Medulla oblongata (tissue), 1 donor: ENCODE measurements around the gene GJA3.

Source experiments
- DNase-seq: peaks from one replicate; pipeline ENCODE4 v3.0.0-alpha.2; 2015; ENCODE audit errors: extremely low spot score

GJA3 gene

DNA sequence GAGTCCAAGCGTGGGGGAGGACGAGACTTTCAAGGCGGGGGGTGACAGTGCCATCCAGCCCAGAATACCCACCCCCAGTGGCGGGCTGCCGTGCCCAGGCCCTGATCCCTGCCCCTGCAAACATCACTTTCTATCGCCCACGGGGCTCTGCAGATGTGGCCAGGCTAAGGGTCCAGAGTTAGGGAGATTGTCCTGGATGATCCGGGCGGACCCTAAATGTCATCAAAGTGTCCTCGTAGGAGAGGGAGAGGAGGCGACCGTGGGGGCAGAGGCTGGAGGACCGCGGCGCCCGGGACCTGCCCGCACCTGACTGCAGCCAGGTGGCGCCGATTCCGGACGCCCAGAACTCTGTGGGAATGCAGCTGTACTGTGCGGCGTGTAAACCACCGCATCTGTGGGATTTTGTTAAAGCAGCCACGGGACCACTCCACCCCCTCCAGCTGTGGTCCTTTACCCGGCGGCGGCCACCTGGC lies 32.4 kb downstream of the GJA3 start:
- DNase-seq = no peak

DNA sequence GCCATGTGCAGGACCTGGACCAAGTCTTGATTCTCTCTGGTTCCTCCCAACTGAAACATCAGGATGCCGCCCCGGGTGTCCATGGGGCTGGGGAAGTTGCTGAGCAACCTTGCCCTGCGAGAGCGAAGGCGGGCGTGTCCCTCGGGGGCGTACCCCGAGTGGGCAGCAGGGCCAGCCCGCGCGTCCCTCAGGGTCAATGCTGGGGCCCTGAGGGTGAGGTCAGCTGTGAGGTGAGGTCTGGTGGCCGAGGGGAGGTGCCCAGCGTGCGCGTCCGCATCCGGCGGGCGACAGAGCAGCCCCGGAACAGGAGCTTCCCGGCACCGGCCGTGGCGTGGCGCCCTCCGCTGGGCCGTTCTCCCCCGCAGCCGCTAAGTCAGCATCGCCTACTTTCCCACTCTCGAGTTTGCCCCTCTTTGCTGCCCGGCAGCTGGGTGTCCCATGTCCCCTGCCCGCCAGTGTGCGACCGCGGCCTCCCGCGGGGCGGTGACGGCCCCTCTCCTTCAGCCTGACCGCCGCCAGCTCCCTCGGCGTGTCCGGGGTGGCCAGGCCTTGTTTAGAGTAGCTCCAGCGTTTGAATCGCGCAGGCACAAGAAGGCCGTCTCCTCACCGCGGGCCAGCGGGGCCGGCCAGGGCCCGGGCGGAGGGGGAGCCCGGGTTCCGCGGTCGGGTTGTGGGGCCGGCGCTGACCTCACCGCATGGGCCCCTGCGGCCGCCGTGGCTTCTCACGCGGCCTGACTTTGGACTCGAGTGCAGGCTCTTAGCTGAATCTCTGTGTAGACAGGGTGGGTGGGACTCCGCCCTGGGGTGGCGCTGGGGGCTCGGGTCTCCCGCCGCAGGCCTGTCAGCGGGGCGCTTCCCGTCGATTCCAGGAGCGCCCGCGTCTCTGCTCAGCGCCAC lies 33.0 kb downstream of the GJA3 start:
- DNase-seq = peak; percentile 64

DNA sequence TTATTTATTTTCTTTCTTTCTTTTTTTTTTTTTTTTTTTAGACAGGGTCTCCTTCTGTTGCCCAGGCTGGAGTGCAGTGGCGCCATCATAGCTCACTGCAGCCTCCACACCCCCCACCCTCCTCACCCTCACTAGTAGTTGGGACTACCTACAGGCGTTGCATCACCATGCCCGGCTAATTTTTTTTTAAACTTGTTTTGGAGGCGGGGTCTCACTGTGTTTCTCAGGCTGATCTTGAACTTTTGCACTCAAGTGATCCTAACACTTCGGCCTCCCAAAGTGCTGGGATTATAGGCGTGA lies 33.6 kb downstream of the GJA3 start:
- DNase-seq = no peak

DNA sequence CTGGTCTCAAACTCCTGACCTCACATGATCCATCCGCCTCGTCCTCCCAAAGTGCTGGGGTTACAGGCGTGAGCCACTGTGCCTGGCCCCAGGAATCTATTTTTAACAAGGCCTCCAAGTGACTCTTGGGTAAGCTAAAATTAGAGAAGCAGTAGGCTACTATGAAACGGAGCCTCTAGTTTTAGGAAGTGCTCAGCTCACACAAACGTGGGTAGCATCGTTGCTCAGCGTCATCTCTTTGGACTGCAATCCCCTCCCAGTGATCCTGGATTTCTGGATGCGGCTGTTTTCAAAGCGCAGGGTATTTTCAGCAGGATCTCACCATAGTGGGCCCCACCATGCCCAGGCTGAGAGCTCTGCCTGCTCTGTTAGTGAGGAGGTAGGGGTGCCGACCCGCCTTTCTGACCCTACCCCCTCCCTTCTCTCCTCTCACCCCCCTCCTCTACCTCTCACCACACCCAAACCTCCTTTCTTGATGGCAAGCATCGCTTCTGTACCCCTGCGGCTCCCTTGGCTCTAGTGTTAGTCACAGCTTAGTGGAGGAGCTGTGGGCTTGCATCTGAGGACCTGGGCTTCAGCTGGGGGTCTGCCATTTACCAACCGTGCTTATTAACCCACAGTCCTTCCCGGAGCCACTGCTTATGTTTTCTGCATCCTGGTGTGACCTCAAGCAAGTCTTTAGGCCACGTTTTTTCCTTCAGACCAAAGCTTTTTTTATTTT lies 34.2 kb downstream of the GJA3 start:
- no peak for DNase-seq

DNA sequence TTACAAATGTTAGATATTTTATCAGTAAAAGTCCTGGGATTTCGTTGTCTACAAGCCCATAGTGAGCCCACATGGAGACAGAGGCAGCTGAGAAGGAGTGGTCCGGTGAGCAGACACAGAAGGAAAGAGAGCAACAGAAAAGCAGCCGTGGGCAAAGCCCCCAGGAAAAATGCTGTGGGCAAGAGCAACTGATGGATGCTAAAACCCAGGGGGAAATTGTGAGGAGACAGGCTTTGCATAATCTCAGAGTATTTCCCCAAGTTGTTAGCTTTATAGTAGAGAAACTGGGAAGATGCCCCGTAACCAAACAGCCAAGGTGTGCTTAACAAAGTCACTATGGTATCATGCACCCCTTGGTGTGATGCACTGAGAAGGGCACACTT lies 35.1 kb downstream of the GJA3 start:
- DNase-seq = peak; percentile 11

DNA sequence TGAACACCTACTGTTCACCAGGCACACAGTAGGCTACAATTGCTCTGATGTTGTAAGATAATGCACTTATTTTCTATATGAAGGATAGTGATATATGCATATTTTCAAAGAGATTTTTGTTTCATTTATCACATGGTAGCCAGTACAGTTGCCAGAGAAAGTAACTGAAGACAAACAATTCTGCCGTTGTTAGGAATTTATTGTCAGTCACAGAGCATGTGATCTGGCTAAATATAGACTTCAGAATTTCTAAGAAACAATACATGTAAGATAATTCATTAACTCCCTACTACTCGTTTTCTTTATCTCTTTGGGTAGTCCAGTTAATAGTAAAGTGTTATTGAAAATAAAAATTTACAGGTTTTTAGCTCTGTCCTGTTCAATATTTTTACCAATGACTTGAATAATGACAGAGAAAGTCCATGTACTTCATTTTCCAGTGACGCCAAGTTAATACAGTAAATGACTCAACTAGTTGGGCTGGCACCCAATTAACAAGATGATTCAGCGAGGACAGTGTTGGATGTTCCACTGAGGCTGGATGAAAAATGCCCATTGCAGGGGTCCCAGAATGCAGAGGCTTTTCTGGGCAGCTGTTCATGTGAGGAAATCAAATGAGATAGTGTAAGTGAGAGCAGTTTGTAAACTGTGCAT lies 35.6 kb downstream of the GJA3 start:
- peak; percentile 70 for DNase-seq

DNA sequence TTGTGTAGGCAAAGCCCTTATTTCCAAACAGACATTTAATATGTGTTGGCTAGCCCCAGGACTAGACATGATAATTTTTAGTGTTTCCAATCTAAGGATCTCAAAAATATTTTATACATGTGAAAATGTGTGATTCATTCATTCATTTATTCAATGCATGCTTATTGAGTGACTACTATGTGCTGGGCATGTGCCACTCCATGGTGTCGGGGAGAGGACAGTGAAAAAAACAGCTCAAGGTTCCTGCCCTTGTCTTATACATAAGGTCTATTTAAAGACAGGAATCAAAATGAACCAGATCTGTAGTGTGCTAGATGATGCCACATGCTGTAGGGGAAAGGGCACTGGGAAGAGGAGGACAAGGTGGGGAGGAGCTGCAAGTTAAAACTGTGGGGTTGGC lies 36.5 kb downstream of the GJA3 start:
- DNase-seq = no peak

DNA sequence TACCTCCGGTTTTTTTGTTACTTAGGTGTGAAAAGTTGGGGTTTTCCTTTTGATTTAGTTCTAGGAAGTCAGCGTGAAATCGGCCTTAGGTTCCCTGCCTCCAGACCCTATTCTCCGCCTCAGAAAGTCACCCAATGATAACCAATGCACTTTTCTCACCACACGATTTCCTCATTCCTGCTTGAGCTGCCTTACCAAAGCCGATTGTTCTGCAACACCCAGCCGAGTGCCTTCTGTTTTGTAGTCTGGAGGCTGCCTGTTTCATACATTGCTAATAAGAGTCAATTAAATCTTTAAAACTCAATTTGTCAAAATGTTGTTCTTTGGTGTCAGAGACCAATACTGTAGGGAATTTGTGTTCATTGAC lies 39.7 kb downstream of the GJA3 start:
- DNase-seq = no peak

DNA sequence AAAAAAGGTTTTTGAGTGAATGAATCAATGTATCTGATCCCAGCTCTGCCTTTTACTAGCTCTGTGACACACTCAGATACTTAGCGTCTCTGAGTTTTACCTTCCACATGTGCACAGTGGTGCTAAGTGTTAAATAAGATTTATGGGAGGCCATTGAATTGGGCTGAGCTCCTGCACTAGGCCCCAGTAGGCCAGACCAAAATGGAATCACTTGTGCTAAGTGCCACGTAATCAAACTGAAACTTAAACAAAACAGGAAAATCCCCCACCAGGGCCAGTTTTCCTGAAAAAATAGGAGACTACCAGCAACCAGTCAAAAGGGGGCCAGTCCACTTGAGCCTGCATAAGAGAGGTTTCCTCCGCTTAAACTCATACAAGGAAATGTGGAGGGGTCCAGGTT lies 40.9 kb downstream of the GJA3 start:
- no peak for DNase-seq

DNA sequence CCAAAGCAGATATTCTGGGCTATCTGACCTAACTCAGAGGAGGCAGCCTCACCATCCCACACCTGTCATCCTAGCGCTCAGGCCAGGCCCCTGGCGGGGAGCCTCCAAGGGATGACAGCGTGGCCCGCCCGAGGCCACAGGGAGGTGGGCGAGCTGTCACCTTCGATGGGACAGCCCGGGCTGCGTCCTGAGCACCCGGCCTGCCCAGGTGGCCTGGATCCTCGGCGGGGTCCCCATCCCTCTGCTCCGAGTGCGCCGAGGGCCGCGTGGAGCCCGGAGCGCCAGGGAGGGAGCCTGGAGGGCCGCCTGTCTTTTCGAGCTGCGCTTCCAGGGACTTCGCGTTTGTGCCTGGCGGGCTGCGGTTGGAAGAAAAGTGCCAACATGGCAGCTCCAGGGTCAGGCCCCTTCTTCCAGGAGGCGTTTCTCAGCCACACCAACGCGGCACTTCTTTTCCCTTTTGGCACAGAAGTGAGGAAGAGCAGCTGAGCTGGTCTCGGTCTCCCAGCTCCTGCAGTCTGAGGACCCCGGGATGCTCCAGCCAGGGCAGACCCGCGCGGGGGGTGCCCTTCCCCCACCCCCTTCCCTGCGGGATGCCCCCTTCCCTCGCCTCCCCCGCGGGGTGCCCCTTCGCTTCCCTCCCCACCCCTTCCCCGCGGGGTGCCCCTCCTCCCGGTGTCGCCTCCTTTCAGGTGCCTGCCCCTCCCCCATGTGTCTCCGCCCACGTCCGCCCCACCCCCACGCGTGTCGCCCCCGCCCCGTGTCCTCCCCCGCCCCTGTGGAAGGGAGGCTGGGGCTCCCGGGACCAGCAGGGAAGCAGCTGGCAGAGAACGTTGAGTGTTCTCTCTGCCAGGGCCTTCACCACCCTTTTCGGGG lies 42.3 kb downstream of the GJA3 start:
- peak; percentile 56 for DNase-seq

DNA sequence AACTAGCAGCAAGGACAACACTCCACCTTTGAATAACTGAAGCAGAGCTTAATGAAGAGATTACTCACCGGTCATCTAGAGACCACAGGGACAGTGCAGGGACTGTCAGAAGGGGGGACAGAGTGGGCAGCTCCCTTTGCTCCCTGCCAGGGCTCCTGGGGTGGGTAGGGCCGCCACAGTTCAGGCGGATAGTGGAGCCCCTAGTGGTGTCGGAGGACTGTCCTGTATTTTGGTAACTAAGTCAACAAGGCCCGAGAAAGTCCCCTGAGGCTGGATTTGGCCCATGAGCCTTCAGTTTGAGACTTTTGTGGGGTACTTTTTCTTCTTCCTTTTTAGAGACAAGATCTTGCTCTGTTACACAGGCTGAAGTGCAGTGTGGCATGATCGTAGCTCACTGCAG lies 44.6 kb downstream of the GJA3 start:
- DNase-seq = no peak

DNA sequence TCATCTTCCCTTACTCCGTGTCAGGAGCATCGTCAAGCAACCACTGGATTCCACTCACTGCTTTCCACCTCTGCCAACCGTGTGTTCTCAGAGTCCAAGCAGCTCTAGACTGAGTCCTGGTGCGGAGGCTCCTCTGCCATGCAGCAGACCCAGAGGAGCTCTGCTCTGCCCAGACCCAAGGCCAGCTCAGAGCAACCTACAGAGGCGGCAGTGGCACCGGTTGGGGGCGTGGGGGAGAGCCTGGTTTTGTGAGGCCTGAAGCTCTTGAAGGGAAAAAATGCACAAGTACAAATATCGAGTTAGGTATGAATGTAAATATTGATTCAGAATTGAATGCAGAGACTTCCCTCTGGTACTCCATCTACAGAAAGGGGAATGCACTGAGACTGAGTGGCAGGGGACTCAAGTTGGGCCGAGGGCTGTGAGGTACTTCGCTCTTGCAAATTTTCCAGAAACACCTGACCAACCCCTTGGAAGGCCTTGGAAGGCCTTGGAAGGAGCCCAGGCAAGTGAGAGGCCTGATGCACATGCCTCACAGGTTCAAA lies 46.7 kb downstream of the GJA3 start:
- DNase-seq = no peak

DNA sequence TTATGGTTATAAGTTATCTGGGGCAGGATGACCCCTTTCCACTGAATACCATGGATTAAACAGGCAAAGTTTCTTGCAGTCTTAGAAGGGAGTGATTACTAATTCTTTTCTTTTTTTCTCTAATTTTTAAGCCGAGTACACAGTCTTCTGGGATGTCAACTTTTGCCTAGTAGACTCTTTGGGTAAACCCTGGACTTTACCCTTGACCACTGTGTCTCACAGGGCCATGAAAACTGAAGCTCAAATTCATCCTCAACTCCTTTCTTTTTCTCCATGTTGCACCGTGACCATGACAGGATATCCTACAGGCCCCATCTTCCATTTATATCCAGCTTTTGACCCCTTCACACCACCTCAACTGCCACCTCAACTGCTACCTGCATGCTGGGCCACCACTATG lies 51.8 kb downstream of the GJA3 start:
- no peak for DNase-seq

DNA sequence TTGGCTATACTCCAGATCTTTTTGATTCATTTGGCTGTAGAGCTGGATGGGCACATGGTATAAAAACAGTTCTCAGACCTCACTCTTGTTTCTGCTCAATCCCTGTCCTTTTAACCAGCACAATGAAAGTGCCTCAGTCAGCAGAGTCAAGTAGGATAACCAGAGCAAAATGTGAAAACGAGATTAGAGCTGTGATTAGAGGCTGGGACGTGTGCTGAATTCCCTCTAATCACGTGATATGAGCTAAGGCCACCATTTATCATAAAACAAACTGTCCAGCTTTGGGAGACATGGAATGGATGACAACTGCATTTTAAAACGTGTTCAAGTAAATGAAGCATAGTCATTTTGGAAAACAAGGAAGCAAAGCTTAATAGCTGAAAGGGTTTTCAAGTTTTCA lies 54.1 kb downstream of the GJA3 start:
- no peak for DNase-seq

DNA sequence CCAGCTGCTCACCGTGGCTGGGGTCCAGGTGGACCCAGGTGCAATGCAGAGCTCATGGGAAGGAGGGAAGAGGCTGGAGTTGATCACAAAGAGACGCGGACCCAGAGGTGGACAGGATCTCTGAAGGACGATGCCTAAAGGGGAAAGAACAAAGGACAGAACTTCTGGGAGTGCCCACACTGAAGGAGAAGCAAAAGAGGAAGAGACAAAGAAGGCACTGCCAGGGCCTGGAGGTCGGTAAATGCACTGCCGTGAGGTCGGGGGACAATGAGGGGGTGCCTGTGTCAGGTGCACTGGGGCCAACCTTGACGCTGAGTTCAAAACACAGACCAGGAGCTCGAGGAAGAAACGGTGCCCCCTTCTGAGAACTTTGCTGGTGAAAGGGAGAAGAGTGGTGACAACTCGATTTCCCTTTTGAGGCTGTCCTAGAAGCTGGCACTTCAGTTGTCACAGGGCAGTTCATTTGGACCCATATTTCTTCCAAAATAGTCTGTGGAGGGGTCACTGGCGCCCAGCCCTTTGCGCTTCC lies 55.6 kb downstream of the GJA3 start:
- DNase-seq = no peak

DNA sequence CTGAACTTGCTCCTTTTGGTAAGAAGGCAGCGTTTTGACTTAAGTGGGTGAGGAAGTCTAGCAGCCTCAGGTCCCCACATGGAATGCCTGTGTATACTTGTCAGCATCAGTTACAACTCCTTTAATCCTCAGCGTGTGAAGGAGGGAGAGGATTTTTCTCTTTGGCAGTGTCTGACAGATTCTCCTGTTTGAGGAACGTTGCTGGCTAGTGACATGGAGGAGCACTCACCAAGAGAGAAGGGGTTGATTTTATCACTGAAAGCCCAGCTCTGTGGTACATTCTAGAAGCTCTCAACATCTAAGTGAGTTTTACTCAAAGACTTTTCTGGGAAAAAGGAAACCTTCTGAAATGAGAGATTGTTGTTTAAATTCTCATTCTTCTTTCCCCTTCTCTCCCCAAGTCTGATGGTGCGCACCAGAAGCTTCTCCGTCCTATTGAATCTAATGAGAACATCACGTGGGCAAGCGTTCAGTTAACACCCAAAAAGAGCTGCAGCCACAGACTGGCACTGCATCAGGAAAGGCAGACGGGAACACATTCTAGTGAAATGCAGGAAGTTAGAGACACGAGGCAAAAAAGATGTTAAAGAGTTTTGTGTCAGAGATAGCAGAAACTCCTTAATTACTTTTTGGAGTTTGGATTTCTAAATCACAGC lies 58.2 kb downstream of the GJA3 start:
- DNase-seq = peak; percentile 22

DNA sequence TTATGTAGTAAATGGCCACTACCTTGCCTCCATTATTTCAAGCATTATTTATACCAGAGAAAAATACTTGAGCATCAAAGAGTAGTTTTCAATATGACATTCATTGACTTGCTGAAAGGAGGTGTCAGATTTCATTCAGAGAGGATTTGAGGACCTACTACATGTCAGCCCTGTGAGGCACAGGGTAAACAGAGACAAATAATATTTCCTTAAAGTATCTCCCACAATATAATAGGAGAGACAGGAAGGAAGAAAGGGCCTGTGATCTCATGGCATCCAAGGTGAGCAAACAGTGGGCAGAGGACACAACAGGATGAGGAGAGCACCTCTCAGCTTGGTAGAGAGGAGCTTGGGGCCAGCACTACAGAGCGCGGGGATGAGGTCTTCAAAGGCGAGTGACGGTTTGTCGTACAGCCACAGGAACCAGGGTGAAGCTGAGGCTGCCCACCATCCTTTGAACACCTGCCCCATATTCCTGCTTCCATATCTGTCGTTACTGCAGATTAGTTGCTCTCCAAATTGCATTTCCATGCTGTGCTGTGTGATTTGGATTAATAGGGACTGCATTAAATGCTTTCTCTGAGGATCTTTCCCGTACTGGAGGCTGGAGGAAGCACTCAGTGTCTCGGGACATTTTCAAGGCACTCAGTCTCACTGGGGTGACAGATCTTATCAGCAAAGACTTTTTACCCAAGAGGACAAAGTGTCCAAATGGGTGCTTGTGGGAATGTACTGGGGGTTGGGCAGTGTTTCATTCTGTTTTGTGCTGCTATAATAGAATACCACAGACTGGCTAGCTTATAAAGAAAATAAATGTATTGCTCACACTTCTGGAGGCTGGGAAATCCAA lies 59.2 kb downstream of the GJA3 start:
- DNase-seq = no peak

DNA sequence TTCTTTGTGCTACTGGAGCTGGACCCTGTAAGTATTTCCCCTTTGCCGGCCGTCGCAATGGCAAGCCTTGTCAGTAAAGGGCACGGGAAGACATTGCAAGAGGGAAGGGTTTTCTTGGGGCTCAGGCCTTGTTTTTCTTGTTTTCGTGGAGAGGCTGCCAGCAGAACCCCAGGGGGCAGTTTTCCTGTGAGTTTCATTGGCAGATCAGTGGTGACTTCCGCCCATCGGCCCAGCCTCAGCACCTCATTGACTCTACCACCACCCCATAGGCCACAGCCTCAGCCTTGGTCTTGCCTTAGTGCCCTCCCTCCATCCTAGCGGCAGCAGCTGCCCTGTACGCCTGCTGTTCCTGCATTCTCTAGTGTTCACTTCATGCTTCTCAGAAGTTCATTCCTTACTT lies 61.5 kb downstream of the GJA3 start:
- DNase-seq = no peak

DNA sequence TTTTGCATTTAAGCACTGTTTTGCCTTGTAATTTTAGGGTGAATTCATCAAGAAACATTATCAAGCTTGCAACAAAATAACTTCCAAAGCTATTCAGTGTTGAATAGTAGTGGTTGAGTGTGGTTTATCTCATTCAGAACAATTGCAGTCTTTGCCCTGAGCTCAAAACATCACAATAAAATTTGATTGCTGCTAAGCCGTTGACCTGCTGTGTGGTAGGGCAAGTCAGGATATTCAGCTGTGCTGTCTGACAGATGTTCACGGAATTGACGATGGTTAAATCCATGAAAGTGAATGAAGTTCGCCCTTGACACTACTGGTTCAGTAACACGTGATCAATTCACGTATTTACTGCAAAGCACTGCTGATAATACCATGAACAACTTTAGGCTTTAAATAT lies 66.9 kb downstream of the GJA3 start:
- DNase-seq = no peak

DNA sequence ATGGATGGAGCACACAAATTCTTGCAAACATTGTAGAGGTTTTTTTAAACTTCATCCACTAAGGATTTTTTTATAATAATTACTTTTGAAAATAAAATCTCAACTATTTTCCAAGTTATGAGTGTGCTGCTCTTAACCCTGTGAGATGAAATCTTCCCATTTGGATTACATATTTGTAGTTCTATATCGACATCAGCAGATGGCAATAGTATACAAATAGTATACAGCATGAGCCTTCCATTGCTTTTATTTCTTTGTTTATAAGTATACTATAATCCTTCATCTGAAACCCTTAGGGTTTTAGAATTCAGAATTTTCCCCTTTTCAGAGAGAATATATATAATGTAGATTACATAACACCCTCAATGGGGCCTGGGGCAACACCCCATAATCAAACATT lies 70.5 kb downstream of the GJA3 start:
- no peak for DNase-seq
